HL-60 (cell line): ENCODE results near the gene MUC3A.

Experiments
- GABPA ChIP-seq: IDR thresholded peaks from 2 replicates; pipeline ENCODE4 v1.6.1; 2012; ENCODE audit warnings: low read depth
- POLR2AphosphoS5 ChIP-seq: IDR thresholded peaks from 2 replicates; pipeline ENCODE4 v1.6.1; 2012; ENCODE audit warnings: low read depth
- TF ChIP-seq, protein P1 (sequence below): IDR thresholded peaks from one replicate; pipeline ENCODE4 v1.5.1; 2011; ENCODE audit warnings: low read length, control low read depth, inconsistent platforms; ENCODE audit not compliant: insufficient read depth
- TF ChIP-seq, protein P2 (sequence below): IDR thresholded peaks from 2 replicates; pipeline ENCODE4 v1.6.1; 2012; ENCODE audit warnings: low read depth; ENCODE audit not compliant: insufficient replicate concordance

DNA sequence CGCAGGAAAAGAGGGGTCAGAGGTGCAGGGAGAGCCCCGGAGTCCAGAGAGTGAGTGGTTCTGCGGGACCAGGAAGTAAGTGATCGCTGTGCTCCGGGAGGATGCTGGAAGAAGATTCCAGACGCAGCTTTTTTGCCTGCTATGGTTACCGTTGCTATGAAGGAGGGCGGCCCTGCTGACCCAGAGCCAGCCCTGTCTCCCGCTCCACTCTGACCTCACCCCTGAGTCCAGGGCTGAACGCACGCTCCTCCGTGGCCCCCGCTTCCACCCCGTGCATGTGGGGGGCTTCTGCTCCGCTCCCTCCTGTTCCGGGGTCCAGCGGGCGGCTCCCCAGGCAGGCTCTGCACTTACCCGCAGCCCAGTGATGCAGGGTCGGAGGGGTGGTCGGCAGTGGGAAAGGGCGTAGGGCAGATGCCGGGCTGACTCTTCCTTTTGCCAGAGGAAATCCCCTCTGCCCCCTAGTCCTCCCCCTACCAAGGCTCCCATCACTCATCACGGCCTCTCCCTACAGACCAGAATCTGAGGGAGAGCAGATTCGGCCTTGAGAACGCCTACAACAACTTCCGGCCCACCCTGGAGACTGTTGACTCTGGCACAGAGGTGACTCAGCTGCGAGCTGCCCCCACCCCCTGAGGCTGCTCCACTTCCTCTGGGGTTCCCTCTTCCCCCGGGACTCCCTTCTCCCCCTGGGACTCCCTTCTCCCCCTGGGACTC lies 67.9 kb downstream of the MUC3A start:
- TF ChIP-seq, protein P1, sequence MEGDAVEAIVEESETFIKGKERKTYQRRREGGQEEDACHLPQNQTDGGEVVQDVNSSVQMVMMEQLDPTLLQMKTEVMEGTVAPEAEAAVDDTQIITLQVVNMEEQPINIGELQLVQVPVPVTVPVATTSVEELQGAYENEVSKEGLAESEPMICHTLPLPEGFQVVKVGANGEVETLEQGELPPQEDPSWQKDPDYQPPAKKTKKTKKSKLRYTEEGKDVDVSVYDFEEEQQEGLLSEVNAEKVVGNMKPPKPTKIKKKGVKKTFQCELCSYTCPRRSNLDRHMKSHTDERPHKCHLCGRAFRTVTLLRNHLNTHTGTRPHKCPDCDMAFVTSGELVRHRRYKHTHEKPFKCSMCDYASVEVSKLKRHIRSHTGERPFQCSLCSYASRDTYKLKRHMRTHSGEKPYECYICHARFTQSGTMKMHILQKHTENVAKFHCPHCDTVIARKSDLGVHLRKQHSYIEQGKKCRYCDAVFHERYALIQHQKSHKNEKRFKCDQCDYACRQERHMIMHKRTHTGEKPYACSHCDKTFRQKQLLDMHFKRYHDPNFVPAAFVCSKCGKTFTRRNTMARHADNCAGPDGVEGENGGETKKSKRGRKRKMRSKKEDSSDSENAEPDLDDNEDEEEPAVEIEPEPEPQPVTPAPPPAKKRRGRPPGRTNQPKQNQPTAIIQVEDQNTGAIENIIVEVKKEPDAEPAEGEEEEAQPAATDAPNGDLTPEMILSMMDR: no peak
- no peak for TF ChIP-seq POLR2AphosphoS5
- no peak for TF ChIP-seq GABPA
- TF ChIP-seq, protein P2, sequence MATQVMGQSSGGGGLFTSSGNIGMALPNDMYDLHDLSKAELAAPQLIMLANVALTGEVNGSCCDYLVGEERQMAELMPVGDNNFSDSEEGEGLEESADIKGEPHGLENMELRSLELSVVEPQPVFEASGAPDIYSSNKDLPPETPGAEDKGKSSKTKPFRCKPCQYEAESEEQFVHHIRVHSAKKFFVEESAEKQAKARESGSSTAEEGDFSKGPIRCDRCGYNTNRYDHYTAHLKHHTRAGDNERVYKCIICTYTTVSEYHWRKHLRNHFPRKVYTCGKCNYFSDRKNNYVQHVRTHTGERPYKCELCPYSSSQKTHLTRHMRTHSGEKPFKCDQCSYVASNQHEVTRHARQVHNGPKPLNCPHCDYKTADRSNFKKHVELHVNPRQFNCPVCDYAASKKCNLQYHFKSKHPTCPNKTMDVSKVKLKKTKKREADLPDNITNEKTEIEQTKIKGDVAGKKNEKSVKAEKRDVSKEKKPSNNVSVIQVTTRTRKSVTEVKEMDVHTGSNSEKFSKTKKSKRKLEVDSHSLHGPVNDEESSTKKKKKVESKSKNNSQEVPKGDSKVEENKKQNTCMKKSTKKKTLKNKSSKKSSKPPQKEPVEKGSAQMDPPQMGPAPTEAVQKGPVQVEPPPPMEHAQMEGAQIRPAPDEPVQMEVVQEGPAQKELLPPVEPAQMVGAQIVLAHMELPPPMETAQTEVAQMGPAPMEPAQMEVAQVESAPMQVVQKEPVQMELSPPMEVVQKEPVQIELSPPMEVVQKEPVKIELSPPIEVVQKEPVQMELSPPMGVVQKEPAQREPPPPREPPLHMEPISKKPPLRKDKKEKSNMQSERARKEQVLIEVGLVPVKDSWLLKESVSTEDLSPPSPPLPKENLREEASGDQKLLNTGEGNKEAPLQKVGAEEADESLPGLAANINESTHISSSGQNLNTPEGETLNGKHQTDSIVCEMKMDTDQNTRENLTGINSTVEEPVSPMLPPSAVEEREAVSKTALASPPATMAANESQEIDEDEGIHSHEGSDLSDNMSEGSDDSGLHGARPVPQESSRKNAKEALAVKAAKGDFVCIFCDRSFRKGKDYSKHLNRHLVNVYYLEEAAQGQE: no peak
